Uterus (tissue), 2 donors: ENCODE results near the gene RAB7A.

Experiments used
- CTCF ChIP-seq, 4 experiments: fragments of 200-600 bp in 2 of 4; fragments of 450-650 bp in 2 of 4; sonication (generic) in 2 of 4; IDR thresholded peaks; one replicate each; pipeline ENCODE4 v1.5.1; 2016 to 2019; ENCODE audit warnings: antibody characterized with exemption in 4 of 4, mild to moderate bottlenecking in 2 of 4, moderate library complexity in 1 of 4
- POLR2A ChIP-seq, 2 donors: fragments of 450-650 bp; IDR thresholded peaks; one replicate each; pipeline ENCODE4 v1.6.1; 2016; ENCODE audit warnings: antibody characterized with exemption in 2 of 2, mild to moderate bottlenecking in 1 of 2, moderate library complexity in 1 of 2

- TF ChIP-seq CTCF (IDR thresholded peaks at IDR 0.05) (no peak), POLR2A (IDR thresholded peaks at IDR 0.05) (no peak)
These were observed 28.6 kb upstream of the RAB7A start for GRCh38 chr3:128697341-128697740.
